Activated T-helper 17 cell treated with anti-CD3 and anti-CD28 coated beads, Interleukin-2, amount 50 U/mL, for 72 hours (primary cell): ENCODE data around the gene SMIM5. TPM values are rescaled to one million over a fixed set of nuclear protein-coding genes. Genes with fewer than 3 reads are reported as not detected.

Experiments used
- ATAC-seq: fragments of 150-1000 bp; cut with Tn5 transposase; replicated peaks from 2 replicates; pipeline ENCODE4 v1.10.0; 2021; ENCODE audit warnings: mild to moderate bottlenecking, moderate library complexity
- H3K27ac Mint-ChIP-seq: one replicate; pipeline ENCODE4 v1.8.0; 2022; ENCODE audit warnings: mixed read lengths
- H3K27me3 Mint-ChIP-seq: one replicate; pipeline ENCODE4 v1.8.0; 2022; ENCODE audit warnings: mixed read lengths
- H3K36me3 Mint-ChIP-seq: one replicate; pipeline ENCODE4 v1.8.0; 2022; ENCODE audit warnings: low read depth, mild to moderate bottlenecking, mixed read lengths
- H3K4me1 Mint-ChIP-seq: one replicate; pipeline ENCODE4 v1.8.0; 2022; ENCODE audit warnings: mixed read lengths
- H3K4me3 Mint-ChIP-seq: one replicate; pipeline ENCODE4 v1.8.0; 2022; ENCODE audit warnings: mild to moderate bottlenecking, mixed read lengths
- H3K9me3 Mint-ChIP-seq: one replicate; pipeline ENCODE4 v1.8.0; 2022; ENCODE audit warnings: mixed read lengths
- total RNA-seq, 2 donors: library from RNA; stranded (reverse); gene quantifications; one replicate each; pipeline ENCODE4 v1.2.3, GENCODE V29; 2022

The SMIM5 gene
- total RNA-seq, 2 donors from 2014 or later: 0.21 TPM; not detected in 1

DNA sequence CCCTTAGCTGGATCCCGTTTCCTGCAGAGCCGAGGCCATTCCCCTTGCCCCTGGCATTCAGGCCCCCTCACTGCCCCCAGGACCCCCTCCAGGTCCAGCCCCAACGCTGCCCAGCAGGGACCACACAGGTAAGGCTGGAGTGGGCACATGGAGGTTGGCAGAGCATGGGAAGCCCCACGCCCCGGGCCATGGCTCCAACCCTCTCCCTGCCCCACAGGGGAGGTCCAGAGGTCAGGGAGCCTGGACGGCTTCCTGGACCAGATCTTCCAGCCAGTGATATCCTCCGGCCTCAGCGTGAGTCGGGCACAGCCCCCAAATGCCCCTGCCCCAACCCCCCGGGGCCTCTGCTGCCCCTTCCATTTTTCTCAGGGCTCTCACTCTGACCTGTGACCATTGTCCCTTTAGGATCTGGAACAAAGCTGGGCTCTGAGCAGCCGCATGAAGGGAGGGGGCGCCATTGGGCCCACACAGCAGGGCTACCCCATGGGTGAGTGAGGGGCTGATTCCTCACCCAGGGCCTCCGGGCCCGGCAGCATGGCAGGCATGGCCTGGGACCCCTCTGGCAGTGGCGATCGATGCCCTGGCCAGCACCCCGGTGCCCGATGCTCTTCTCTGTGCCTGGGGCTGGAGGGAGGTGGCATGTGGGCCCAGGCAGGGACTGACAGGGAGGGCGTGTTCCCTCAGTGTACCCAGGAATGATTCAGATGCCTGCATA is 18.5 kb upstream of the SMIM5 start:
- H3K36me3 Mint-ChIP-seq: no peaks in the 10 kb centered on the region
- no peaks in the 10 kb centered on the region for H3K9me3 Mint-ChIP-seq
- ATAC-seq: no peak
- no peaks in the 10 kb centered on the region for H3K27me3 Mint-ChIP-seq
- no peak overlapping the region for H3K4me3 Mint-ChIP-seq
- no peaks in the 10 kb centered on the region for H3K4me1 Mint-ChIP-seq
- no peak overlapping the region for H3K27ac Mint-ChIP-seq

DNA sequence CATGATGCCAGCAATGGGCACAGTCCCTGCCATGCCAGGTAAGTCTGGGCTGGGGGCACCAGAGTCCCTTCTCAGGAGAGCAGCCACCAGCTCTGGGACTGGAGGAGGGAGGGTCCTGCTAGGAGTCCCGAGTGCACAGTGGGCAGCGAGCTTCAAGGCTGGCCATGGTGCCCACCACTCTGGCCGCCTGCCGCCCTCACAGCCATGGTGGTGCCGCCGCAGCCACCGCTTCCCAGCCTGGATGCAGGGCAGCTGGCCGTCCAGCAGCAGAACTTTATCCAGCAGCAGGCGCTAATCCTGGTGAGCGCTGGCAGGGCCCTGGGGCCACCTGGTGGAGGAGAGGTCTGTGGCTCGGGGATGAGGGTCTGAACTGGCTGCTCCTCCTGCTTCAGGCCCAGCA is 17.9 kb upstream of the SMIM5 start:
- ATAC-seq: no peak
- Mint-ChIP-seq H3K4me1 (no peaks in the 10 kb centered on the region), H3K27me3 (no peaks in the 10 kb centered on the region), H3K36me3 (no peaks in the 10 kb centered on the region), H3K27ac (no peak overlapping the region), H3K4me3 (no peak overlapping the region), H3K9me3 (no peaks in the 10 kb centered on the region)

DNA sequence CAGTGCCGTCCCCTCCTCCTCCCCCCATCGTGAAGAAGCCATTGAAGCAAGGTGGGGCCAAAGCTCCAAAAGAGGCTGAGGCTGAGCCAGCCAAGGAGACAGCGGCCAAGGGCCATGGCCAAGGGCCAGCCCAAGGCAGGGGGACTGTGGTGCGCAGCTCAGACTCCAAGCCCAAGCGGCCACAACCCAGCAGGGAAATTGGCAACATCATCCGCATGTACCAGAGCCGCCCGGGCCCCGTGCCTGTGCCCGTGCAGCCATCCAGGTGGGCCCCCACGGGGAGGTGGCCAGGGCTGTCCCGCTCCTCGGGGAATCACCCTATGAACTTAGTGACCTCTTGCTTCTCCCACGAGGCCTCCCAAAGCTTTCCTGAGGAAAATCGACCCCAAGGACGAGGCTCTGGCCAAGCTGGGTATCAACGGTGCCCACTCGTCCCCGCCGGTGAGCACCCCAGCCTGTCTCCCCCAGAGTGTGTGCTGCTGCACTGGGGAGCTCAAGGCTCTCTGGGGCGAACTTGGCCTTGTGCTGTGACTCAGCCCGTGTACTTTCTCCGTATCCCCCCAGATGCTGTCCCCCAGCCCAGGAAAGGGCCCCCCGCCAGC is 16.6 kb upstream of the SMIM5 start:
- Mint-ChIP-seq H3K4me3 (no peak overlapping the region), H3K27ac (no peak overlapping the region), H3K27me3 (no peaks in the 10 kb centered on the region)

DNA sequence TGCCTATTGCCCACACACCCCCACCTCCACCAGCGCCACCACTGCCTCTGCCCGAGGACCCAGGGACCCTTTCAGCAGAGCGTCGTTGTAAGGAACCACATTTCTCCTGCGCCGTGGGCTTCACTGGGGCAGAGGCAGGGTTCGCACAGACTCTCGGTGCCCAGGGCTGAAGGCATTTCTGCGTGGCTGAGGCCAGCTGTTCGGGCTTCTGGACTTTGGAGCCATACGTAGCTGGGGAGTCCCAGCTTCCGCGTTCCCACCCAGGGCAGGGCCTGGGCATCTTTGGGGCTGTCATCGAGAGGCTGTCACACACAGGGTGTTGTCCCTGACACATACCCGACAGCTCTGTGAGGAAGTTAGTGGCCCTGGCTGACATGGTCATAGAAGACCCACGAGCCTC is 16.0 kb upstream of the SMIM5 start:
- Mint-ChIP-seq H3K4me3 (no peak overlapping the region), H3K27me3 (no peaks in the 10 kb centered on the region), H3K27ac (no peak overlapping the region), H3K9me3 (no peaks in the 10 kb centered on the region), H3K4me1 (no peaks in the 10 kb centered on the region), H3K36me3 (no peaks in the 10 kb centered on the region)
- ATAC-seq: no peak

More for the DNA sequence above, 16.6 kb upstream of the SMIM5 start:
- H3K9me3 Mint-ChIP-seq: no peaks in the 10 kb centered on the region
- ATAC-seq: no peak
- H3K4me1 Mint-ChIP-seq: no peaks in the 10 kb centered on the region
- no peaks in the 10 kb centered on the region for H3K36me3 Mint-ChIP-seq

DNA sequence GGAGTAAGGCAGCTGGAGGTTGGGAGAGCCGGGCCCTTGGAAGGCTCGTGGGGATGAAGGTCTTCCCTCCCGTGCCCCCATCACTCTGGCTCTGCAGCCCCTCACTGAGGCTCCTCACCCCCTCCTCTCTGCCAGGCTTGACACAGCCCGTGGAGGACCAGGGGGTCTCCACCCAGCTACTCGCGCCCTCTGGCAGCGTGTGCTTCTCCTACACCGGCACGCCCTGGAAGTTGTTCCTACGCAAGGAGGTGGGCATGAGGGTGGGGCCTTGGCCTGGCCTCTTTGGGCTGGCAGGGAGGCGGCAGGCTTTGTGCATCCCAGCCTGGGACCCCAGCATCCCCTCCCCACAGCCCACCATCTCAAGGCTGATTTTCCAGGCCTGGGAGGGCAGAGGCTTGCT is 15.6 kb upstream of the SMIM5 start:
- Mint-ChIP-seq H3K27me3 (no peaks in the 10 kb centered on the region), H3K4me3 (no peak overlapping the region), H3K36me3 (no peaks in the 10 kb centered on the region), H3K4me1 (no peaks in the 10 kb centered on the region), H3K27ac (no peak overlapping the region), H3K9me3 (no peaks in the 10 kb centered on the region)
- ATAC-seq: no peak

DNA sequence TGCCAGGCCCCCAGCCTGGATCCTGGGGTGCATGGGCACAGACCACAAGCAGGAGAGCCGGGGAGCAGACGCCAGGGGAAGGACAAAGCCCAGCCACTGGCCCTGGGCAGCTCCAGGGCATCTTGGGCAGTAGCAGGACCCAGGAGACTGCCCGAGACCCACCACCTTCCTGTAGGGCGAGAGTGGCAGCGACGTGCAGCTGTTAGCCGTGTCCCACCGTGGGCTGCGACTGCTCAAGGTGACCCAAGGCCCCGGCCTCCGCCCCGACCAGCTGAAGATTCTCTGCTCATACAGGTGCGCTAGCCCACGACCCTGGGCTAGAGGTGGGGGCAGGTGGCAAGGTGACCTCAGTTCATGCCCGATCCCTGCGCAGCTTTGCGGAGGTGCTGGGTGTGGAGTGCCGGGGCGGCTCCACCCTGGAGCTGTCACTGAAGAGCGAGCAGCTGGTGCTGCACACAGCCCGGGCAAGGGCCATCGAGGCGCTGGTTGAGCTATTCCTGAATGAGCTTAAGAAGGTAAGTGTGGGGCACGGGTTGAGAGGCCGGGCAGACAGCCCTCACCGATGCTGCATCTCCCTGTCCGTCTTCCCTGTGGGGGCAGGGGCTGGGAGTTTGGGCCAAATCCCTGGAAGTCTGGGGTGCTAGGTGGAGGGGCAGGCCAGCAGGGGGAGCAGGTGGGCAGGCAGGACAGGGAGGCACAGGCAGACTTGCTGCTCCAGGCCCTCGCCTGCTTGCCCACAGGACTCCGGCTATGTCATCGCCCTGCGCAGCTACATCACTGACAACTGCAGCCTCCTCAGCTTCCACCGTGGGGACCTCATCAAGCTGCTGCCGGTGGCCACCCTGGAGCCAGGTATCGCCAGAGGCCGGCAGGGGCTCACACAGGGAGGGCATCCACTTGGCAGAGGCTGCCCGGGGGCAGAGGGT is 13.5 kb upstream of the SMIM5 start:
- Mint-ChIP-seq H3K4me1 (no peaks in the 10 kb centered on the region), H3K9me3 (no peaks in the 10 kb centered on the region), H3K4me3 (no peak overlapping the region), H3K27me3 (no peaks in the 10 kb centered on the region), H3K27ac (no peak overlapping the region), H3K36me3 (no peaks in the 10 kb centered on the region)
- no peak for ATAC-seq

DNA sequence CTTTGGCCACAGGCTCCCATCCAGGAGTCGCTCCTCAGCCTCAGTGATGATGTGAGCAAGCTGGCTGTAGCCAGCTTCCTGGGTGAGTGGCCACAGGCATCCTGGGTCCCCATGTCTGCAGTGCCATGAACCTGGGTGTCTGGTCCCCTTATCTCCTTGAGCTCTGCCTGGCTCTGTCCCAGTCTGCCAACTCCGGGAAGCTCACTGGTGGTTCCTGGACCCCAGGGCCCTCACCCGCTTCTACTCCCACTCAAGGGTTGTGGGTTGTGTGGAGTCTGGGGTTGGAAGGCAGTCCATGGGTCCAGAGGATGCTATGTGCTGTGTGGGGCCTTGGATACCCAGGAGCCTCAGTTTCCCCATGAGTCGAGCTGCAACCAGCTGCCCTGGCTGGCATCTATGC is 11.7 kb upstream of the SMIM5 start:
- Mint-ChIP-seq H3K36me3 (no peaks in the 10 kb centered on the region), H3K27ac (no peak overlapping the region), H3K4me1 (no peaks in the 10 kb centered on the region), H3K27me3 (no peaks in the 10 kb centered on the region), H3K9me3 (no peaks in the 10 kb centered on the region), H3K4me3 (no peak overlapping the region)
- ATAC-seq: no peak

DNA sequence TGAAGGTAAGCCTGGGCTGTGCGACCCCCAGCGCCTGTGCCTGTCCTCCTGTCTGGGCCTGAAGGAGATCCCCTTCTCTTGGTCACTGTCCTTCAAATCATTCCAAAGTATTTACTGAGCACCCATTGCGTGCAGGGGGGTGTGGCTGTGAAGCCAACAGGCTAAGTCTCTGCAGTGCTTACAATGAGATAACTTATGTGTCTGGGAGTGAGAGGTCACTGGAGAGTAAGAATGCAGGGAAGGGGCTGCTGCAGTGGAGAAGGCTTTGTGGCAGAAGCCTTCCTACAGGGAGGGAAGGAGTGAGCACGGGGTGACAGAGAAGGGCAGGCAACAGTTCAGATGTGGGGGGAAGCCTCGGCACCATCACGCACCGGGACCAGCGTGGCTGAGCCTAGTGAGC is 11.2 kb upstream of the SMIM5 start:
- no peaks in the 10 kb centered on the region for H3K9me3 Mint-ChIP-seq
- no peaks in the 10 kb centered on the region for H3K27me3 Mint-ChIP-seq
- no peaks in the 10 kb centered on the region for H3K36me3 Mint-ChIP-seq
- no peak for ATAC-seq
- H3K4me3 Mint-ChIP-seq: no peak overlapping the region
- H3K4me1 Mint-ChIP-seq: no peaks in the 10 kb centered on the region
- no peak overlapping the region for H3K27ac Mint-ChIP-seq

DNA sequence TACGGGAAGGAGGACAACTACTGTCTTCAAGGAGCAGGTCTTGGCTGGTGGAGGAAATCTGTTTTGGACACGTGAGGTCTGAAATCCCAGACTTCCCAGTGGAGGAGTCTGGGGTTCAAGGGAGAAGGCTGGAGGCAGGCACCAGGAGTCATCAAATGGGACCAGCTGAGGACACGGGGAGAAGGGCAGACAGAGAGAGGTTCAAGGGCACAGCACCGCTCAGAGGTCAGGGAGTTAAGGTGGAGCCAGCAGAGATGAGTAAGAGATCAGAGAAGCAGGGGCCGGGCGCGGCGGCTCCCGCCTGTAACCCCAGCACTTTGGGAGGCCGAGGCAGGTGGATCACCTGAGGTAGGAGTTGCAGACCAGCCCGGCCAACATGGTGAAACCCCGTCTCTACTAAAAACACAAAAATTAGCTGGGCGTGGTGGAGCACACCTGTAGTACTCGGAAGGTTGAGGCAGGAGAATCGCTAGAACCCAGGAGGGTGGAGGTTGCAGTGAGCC is 10.4 kb upstream of the SMIM5 start:
- Mint-ChIP-seq H3K27ac (no peak overlapping the region), H3K4me3 (no peak overlapping the region), H3K36me3 (no peaks in the 10 kb centered on the region), H3K27me3 (no peaks in the 10 kb centered on the region), H3K4me1 (no peaks in the 10 kb centered on the region), H3K9me3 (no peaks in the 10 kb centered on the region)
- no peak for ATAC-seq

DNA sequence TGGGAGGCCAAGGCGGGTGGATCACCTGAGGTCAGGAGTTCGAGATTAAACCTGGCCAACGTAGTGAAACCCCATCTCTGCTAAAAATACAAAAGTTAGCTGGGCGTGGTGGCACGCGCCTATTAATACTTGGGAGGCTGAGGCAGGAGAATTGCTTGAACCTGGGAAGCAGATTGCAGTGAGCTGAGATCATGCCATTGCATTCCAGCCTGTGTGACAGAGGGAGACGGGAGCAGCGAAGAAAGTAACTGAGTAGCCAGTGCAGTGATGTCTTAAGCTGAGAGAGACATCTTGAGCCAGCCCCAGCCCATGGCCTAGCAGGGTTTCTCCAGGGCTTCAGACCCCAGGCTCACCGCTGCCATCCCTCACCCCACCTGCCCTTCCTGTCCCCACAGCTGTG is 9.8 kb upstream of the SMIM5 start:
- no peaks in the 10 kb centered on the region for H3K4me1 Mint-ChIP-seq
- H3K27ac Mint-ChIP-seq: no peak overlapping the region
- ATAC-seq: no peak
- no peak overlapping the region for H3K4me3 Mint-ChIP-seq
- H3K9me3 Mint-ChIP-seq: no peaks in the 10 kb centered on the region
- no peaks in the 10 kb centered on the region for H3K27me3 Mint-ChIP-seq
- no peaks in the 10 kb centered on the region for H3K36me3 Mint-ChIP-seq

DNA sequence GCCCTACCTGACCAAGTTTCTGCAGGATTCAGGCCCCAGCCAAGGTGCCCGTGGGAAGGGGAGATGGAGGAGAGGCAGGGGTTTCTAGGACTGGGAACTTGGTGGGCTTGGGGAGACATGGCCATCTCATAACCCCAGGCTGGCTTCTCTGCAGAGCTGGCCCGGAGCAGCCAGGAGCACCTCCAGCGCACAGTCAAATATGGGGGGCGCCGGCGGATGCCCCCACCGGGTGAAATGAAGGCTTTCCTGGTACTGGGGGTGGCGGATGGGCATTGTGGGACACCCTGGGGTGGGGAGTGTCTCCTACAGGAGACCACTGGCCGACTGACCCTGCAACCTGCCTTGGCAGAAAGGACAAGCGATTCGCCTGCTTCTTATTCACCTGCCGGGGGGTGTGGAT is 9.2 kb upstream of the SMIM5 start:
- no peak overlapping the region for H3K27ac Mint-ChIP-seq
- no peak for ATAC-seq

DNA sequence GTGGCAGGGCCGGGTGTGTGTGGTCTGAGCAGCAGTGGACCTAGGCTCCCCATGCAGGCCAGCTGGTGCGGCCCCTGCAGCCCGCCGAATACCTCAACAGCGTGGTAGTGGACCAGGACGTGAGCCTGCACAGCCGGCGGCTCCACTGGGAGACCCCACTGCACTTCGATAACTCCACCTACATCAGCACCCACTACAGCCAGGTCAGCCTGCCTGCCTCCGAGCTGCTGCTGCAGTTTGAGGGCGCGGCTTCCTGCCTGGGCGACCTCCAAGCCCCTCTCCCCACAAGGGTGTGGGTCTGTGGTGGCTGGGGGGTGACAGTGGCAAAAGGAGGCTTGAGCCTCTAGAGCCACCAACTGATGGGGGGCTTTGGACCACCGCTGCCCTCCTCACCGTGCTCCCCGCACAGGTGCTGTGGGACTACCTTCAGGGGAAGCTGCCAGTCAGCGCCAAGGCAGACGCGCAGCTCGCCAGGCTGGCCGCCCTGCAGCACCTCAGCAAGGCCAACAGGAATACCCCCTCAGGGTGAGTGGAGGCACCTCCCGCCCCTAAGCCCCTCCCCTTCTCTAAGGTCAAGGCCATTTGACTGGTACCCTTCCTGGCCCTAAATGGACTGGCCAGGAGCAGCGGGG is 8.4 kb upstream of the SMIM5 start:
- ATAC-seq: no peak
- H3K27me3 Mint-ChIP-seq: no peaks in the 10 kb centered on the region
- H3K27ac Mint-ChIP-seq: no peak overlapping the region
- no peak overlapping the region for H3K4me3 Mint-ChIP-seq
- no peaks in the 10 kb centered on the region for H3K4me1 Mint-ChIP-seq
- no peaks in the 10 kb centered on the region for H3K9me3 Mint-ChIP-seq
- no peaks in the 10 kb centered on the region for H3K36me3 Mint-ChIP-seq

More for the DNA sequence above, 9.2 kb upstream of the SMIM5 start:
- Mint-ChIP-seq H3K27me3 (no peaks in the 10 kb centered on the region), H3K4me3 (no peak overlapping the region), H3K9me3 (no peaks in the 10 kb centered on the region), H3K4me1 (no peaks in the 10 kb centered on the region), H3K36me3 (no peaks in the 10 kb centered on the region)

DNA sequence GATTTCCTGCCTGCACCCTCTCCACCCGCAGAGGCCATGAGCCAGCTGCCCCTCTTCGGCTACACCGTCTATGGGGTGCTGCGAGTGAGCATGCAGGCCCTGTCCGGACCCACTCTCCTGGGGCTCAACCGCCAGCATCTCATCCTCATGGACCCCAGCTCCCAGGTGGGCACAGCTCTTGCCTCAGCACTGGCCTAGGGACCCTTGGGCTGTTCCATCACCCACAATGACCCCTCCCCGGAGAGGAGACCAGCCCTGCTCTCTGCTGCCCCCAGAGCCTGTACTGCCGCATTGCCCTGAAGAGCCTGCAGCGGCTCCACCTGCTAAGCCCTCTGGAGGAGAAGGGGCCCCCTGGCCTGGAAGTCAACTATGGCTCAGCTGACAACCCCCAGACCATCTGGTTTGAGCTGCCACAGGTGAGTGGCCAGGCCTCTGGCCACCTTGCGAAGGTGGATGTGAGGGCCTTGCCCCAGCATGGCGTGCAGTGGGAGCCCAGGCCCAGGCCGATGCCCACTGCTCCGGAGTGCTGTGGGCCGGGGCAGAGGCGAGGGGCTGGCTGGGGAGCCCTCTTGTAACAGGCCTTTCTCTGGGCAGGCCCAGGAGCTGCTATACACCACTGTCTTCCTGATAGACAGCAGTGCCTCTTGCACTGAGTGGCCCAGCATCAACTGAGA is 7.3 kb upstream of the SMIM5 start:
- H3K27ac Mint-ChIP-seq: no peak overlapping the region
- no peaks in the 10 kb centered on the region for H3K27me3 Mint-ChIP-seq
- H3K4me1 Mint-ChIP-seq: no peaks in the 10 kb centered on the region
- H3K4me3 Mint-ChIP-seq: no peak overlapping the region
- H3K9me3 Mint-ChIP-seq: no peaks in the 10 kb centered on the region
- peak; percentile 49 for ATAC-seq
- H3K36me3 Mint-ChIP-seq: no peaks in the 10 kb centered on the region

DNA sequence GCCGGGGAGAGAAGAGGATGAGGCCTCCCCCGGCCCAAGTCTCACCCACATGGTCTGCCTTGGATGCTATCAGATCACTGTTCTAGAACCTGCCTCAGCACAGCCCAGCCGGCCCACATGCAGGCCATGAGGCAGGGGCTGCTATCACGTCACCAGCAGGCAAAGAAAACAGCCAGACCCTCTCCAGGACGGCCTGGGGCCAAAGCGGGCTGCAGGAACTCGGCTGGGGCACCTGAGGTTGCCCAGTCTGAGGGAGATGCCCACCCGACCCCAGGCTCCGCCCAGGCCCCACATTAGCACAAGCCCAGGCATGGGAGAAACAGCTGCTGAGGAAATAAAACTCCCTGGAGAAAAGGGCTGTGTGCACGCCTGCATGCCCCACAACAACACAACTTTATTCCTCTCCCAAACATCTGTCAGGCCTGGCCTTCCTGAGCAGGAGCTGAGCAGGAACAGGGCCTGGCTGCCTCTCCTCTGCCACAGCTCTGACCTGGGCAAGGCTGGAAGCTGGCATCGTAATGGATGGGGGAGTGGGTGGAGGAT is 6.7 kb upstream of the SMIM5 start:
- Mint-ChIP-seq H3K4me3 (no peak overlapping the region), H3K9me3 (no peaks in the 10 kb centered on the region), H3K36me3 (no peaks in the 10 kb centered on the region), H3K27me3 (no peaks in the 10 kb centered on the region), H3K4me1 (no peaks in the 10 kb centered on the region), H3K27ac (no peak overlapping the region)
- no peak for ATAC-seq
